ENCODE measurements around the gene ZNF22.

ZNF22 gene

GRCh38 chr10:45035673-45036072 lies 35.0 kb downstream of the ZNF22 start:
- no peak for DNase-seq

DNA sequence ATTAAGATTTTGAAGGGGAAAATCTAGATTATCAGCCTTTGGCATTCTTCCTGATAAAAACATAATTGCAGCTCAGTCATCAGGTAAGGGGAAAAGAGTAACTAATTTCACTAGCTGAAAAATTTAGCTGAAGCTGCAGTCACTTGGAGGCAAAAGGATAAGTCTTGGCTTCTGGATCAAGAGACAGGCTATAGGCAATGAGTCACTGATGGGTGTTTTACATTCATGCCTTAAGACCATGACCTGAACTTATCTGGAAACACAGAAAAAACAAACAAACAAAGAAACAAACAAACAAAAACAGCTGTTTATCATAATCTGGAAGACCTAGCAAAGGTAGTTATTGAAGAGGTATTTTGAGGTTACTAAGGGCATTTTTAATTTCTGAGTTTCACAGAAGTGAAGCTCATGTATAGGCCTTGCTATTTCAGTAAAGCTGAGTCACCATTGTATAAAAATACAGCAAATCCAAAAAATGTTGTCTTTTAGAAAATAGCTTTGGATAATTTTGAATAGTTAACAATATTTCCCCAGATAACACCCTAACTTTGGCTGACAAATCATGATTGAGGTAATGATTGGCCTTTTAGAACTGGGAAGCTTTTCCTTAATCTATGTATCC lies 40.3 kb downstream of the ZNF22 start:
- DNase-seq = no peak

DNA sequence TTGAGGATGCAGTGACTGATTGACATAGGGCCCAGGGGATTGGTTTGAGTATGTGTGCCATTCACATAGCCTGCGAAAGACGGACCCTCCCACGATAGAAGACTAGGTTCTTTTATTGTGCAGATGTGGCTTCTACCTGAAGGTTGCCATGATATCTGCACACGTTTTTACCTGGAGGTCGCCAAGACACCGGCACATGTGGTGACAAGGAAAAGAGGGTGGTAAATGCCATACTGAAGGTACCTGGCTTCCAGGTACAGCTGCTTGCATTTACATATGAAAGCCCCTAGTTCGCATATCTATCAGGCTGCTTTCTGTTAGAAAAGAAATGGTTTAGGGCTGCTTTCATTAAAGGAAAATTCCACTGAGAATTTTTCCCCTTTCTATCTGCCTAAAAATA lies 43.6 kb downstream of the ZNF22 start:
- DNase-seq = no peak

DNA sequence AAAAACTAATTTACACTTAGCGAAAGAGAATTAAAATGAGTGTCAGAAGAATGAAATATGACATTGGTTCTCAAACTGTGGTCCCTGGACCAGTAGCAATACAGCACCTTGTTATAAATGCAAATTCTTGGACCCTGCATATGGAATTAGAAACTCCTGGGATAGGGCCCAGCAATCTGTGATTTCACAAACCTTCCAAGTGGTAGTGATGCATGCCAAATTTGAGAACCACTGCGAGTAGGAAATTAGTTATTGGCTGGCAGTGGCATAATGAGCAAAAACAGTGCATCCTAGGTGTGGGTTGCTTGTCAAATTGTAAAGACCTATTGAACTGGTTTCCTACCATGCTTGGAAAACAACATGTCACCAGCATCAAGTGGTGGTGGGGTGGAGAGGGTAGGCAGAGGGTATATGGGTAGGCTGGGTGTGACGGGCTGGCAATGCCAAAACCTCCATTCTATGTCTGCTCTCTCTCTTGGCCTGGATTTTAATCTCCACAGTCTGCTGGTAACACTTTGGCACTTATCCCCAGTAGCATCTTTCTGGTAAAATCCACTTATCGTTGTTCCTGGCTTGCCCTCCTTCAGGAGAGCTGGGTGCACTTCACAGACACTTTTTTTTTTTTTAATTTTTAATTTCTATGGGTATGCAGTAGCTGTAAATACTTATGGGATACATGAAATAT lies 50.0 kb downstream of the ZNF22 start:
- DNase-seq = no peak

DNA sequence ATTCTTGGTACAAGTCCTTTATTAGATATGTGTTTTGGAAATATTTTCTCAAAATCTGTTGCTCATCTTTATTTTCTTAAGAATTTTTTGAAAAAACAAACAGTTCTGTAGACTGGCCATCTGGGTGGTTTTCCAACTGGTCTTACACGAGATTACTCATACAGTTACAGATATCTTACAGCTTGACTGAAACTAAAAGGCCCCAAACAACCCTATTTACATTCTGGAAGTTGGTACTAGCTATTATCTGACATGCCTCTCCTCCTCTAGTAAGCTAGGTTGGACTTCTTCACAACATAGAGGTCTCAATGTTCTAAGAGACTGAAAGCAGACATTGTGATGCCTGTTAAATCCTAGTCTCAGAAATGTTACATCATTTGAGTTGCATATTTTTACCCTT lies 52.0 kb downstream of the ZNF22 start:
- no peak for DNase-seq

DNA sequence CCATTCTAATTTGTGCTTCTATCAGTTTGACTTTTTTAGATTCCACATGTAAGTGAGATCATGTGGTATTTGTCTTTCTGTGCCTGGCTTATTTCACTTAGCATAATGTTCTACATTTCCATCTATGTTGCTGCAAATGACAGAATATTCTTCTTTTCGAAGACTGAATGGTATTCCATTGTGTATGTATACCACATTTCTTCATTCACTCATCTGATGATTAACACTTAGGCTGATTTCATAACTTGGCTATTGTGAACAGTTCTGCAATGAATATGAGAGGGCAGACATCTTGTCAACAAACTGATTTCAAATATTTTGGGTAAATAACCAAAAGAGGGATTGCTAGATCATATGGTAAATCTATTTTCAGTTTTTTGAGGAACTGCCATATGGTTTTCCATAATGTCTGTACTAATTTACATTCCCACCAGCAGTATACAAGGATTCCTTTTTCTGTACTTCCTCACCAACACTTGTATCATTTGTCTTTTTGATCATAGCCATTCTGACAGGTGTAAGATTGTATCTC lies 52.9 kb downstream of the ZNF22 start:
- DNase-seq = no peak

All from fibroblast of skin of right quadriceps (primary cell).